ENCODE data around the gene MAP2K1.

DNA sequence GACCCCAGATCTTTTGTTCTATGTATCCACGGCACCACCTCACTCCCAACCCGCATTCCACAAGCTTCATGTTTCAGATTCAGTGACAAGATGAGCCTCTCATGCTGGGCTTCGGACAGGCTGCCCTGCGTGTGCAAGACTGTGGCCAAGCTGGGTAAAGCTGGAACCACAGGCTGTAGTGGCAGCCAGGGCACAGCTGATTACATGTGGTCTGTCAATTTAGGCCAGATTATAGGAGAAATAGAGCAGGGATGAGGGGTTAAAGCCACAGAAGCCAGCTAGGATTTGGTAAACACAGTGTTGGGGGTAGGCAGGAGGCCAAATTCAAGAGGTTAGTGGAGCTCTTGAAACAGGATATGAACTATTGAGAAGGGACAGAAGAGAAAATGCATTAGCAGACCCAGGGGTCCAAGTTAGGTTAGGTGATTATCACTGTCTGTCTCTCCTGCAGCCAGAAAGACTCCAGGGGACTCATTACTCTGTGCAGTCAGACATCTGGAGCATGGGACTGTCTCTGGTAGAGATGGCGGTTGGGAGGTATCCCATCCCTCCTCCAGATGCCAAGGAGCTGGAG is 97.9 kb downstream of the MAP2K1 start:
- TF ChIP-seq, protein P1, sequence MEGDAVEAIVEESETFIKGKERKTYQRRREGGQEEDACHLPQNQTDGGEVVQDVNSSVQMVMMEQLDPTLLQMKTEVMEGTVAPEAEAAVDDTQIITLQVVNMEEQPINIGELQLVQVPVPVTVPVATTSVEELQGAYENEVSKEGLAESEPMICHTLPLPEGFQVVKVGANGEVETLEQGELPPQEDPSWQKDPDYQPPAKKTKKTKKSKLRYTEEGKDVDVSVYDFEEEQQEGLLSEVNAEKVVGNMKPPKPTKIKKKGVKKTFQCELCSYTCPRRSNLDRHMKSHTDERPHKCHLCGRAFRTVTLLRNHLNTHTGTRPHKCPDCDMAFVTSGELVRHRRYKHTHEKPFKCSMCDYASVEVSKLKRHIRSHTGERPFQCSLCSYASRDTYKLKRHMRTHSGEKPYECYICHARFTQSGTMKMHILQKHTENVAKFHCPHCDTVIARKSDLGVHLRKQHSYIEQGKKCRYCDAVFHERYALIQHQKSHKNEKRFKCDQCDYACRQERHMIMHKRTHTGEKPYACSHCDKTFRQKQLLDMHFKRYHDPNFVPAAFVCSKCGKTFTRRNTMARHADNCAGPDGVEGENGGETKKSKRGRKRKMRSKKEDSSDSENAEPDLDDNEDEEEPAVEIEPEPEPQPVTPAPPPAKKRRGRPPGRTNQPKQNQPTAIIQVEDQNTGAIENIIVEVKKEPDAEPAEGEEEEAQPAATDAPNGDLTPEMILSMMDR (IDR thresholded peaks at IDR 0.05): no peak
- TF ChIP-seq POLR2A (IDR thresholded peaks at IDR 0.05): no peak
